OCI-LY1 (cell line): ENCODE results near the gene WHRN.

ENCODE experiments used
- EZH2 ChIP-seq: fragments of 200-600 bp; sonication (generic), shearing (Covaris generic); IDR thresholded peaks from 2 replicates; pipeline ENCODE4 v1.8.0; 2017; ENCODE audit warnings: borderline replicate concordance, mixed run types, mild to moderate bottlenecking, antibody characterized with exemption, low read length, moderate library complexity, mixed read lengths
- TF ChIP-seq, protein P1 (sequence below): fragments of 200-600 bp; sonication (generic), shearing (Covaris generic); IDR thresholded peaks from 2 replicates; pipeline ENCODE4 v1.5.1; 2017; ENCODE audit warnings: mild to moderate bottlenecking, antibody characterized with exemption, low read length, moderate library complexity, mixed read lengths

DNA sequence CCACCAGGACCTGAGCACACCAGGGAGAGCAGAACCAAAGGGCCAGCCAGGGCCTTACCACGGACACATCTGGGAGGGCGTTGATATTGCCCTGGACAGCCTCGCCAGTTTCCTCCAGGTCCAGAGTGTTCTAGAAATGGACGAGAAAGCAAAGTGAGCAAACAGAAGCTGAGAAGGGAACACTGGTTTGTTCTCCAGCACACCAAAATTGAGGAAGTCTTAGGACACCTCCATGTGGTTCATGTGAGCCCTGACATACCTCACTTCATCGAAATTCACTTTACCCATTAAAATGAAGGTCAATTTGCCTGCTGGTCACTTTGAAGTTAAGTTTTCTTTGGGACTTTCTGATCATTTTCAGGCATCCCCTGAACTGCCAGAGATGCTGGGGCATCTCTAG is 97.4 kb downstream of the WHRN start:
- no peak for TF ChIP-seq EZH2
- TF ChIP-seq, protein P1, sequence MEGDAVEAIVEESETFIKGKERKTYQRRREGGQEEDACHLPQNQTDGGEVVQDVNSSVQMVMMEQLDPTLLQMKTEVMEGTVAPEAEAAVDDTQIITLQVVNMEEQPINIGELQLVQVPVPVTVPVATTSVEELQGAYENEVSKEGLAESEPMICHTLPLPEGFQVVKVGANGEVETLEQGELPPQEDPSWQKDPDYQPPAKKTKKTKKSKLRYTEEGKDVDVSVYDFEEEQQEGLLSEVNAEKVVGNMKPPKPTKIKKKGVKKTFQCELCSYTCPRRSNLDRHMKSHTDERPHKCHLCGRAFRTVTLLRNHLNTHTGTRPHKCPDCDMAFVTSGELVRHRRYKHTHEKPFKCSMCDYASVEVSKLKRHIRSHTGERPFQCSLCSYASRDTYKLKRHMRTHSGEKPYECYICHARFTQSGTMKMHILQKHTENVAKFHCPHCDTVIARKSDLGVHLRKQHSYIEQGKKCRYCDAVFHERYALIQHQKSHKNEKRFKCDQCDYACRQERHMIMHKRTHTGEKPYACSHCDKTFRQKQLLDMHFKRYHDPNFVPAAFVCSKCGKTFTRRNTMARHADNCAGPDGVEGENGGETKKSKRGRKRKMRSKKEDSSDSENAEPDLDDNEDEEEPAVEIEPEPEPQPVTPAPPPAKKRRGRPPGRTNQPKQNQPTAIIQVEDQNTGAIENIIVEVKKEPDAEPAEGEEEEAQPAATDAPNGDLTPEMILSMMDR = no peak
